Measurements from ENCODE around the gene NEO1.

The NEO1 gene

GRCh38 chr15:73239564-73240215, 187.4 kb downstream of the NEO1 start:
- Histone ChIP-seq H3K4me3 (no peak overlapping the region), H3K27ac (no peak overlapping the region)

GRCh38 chr15:73240866-73241499, 188.7 kb downstream of the NEO1 start:
- H3K4me3 ChIP-seq = no peak overlapping the region
- H3K27ac ChIP-seq = no peak overlapping the region

- Histone ChIP-seq H3K27ac (no peak overlapping the region), H3K4me3 (no peak overlapping the region)
Measured at GRCh38 chr15:73244333-73244732, 192.1 kb downstream of the NEO1 start.

GRCh38 chr15:73246439-73246838, 194.2 kb downstream of the NEO1 start:
- Histone ChIP-seq H3K27ac (no peak overlapping the region), H3K4me3 (no peak overlapping the region)

- H3K27ac ChIP-seq = no peak overlapping the region
- H3K4me3 ChIP-seq = no peak overlapping the region
Measured at GRCh38 chr15:73246898-73247297, 194.6 kb downstream of the NEO1 start.

- H3K4me3 ChIP-seq = no peak overlapping the region
- H3K27ac ChIP-seq = no peak overlapping the region
Measured at GRCh38 chr15:73247331-73247730, 195.1 kb downstream of the NEO1 start.

- Histone ChIP-seq H3K4me3 (no peak overlapping the region), H3K27ac (no peak overlapping the region)
Measured at GRCh38 chr15:73249499-73249898, 197.2 kb downstream of the NEO1 start.

- H3K27ac ChIP-seq = no peak overlapping the region
- H3K4me3 ChIP-seq = no peak overlapping the region
Measured at GRCh38 chr15:73254598-73254997, 202.3 kb downstream of the NEO1 start.

GRCh38 chr15:73258271-73259108, 206.2 kb downstream of the NEO1 start:
- no peak overlapping the region for H3K4me3 ChIP-seq

GRCh38 chr15:73264881-73265280, 212.6 kb downstream of the NEO1 start:
- Histone ChIP-seq H3K27ac (no peak overlapping the region), H3K4me3 (no peak overlapping the region)

More at GRCh38 chr15:73258271-73259108, 206.2 kb downstream of the NEO1 start:
- no peak overlapping the region for H3K27ac ChIP-seq

GRCh38 chr15:73265536-73266153, 213.4 kb downstream of the NEO1 start:
- no peak overlapping the region for H3K4me3 ChIP-seq
- no peak overlapping the region for H3K27ac ChIP-seq

GRCh38 chr15:73268457-73268856, 216.2 kb downstream of the NEO1 start:
- Histone ChIP-seq H3K27ac (no peak overlapping the region), H3K4me3 (no peak overlapping the region)

GRCh38 chr15:73270366-73271097, 218.3 kb downstream of the NEO1 start:
- no peak overlapping the region for H3K4me3 ChIP-seq
- peak overlapping the region in 1 of 21 experiments; percentile 6 for H3K27ac ChIP-seq

GRCh38 chr15:73273181-73274002, 221.1 kb downstream of the NEO1 start:
- Histone ChIP-seq H3K4me3 (no peak overlapping the region), H3K27ac (no peak overlapping the region)

- Histone ChIP-seq H3K4me3 (no peak overlapping the region), H3K27ac (no peak overlapping the region)
Measured at GRCh38 chr15:73275862-73276261, 223.6 kb downstream of the NEO1 start.

GRCh38 chr15:73282567-73283365, 230.5 kb downstream of the NEO1 start:
- Histone ChIP-seq H3K4me3 (no peak overlapping the region), H3K27ac (no peak overlapping the region)

GRCh38 chr15:73283366-73283962, 231.2 kb downstream of the NEO1 start:
- H3K4me3 ChIP-seq = no peak overlapping the region
- no peak overlapping the region for H3K27ac ChIP-seq

Data from skin epidermis (tissue), 12 donors.